Cardiac septum (tissue), 1 donor: ENCODE data around the gene CDC45. TPM values are rescaled to one million over a fixed set of nuclear protein-coding genes. Genes with fewer than 3 reads are reported as not detected.
"Not testable (repeated sequence)": the region's sequence is repeated elsewhere in the genome, so short reads cannot be mapped to it uniquely, and the experiment has no call there.

Experiments used
- DNase-seq: peaks from one replicate; pipeline ENCODE4 v3.0.0-alpha.2; 2020; ENCODE audit warnings: low spot score
- intact Hi-C: fragments of 100-400 bp; cut with DNase I; formaldehyde crosslinking; loops from one replicate; pipeline ENCODE4 v1.14.0; 2022
- long read RNA-seq: library from polyadenylated mRNA; unstranded; transcript quantifications from one replicate; pipeline ENCODE4 v2.0.0, GENCODE V29; 2021
- total RNA-seq: library from RNA; stranded (reverse); fragmentation: NEBNext Ultra II Directional; extraction: Animal tissue kit (Norgen Biotek cat#: 25700); gene quantifications from one replicate; pipeline ENCODE4 v1.2.1, GENCODE V29; 2021
- donor health status: DM: no; HTN: no; CAD: no.

Gene CDC45
- not detected for total RNA-seq
- long read RNA-seq, partial matches to known transcripts: 0 of 1 reads
- long read RNA-seq, other reads (novel, unspliced or antisense): 0 of 1 reads

- DNase-seq: peak; percentile 98
- intact Hi-C loops: loop anchor here (1.0 to 10.0 kb wide), 3 partner anchors 47 to 335 kb away; partner anchors contain the start of genes ESS2 and MRPL40
Measured at GRCh38 chr22:19479355-19480172, at the start of gene CDC45. TSS of gene CDC45 (plus strand) at chr22:19479920. CDS start at chr22:19479969, 49 bp downstream.

GRCh38 chr22:19429950-19430889 lies 49.5 kb upstream of the CDC45 start:
- intact Hi-C loops: loop anchor here (5.0 to 10.0 kb wide), 2 partner anchors 138 to 305 kb away; partner anchors contain the start of genes CLTCL1 and DGCR2
- DNase-seq: no peak

- DNase-seq: peak; percentile 78
- intact Hi-C loops: loop anchor here (5.0 to 10.0 kb wide), 2 partner anchors 139 to 306 kb away; partner anchors contain the start of genes CLTCL1 and DGCR2
Measured at GRCh38 chr22:19430890-19431541, 48.7 kb upstream of the CDC45 start.

GRCh38 chr22:19431649-19432132 lies 48.0 kb upstream of the CDC45 start, which contains the start of gene HIRA:
TSS of gene HIRA (minus strand) at chr22:19431733. CDS start at chr22:19431476, 257 bp downstream.
- DNase-seq: peak; percentile 90
- intact Hi-C loops: loop anchor here (2.0 to 10.0 kb wide), 4 partner anchors 15 to 307 kb away; partner anchors contain the start of genes C22orf39, CDC45, CLTCL1 and DGCR2

DNA sequence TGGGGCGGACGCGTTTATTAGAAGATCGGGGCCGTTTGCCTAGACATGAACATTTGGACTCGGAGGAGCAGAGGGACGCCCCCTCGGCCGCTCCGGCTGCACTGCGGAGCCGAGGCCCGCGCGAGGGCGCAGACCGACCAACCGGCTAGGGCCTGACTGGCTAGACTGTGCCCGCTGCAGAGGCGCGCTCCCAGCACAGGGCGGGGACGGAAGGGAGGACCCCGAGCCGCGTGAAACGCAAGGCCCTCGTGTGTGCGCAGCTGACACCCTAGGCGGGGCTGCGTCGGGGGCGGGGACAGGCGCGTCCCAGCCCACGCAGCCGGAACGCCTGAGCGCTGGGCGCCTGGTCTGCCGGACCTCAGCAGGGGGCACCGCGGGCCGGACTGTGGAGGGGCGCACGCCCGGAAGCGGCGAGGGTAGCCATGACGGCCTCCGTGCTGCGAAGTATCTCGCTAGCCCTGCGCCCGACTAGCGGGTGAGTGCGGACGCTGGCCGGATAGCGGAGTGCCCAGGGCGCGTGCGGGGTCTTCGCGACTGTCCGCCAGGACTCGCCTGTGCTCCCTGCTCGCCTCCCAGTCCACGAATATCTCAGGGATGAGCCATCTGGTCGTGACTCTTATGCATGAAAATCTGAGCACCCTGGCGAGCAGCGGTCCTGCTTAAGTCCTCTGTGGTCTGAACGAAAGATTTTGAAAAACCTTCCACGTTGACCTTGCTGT lies 47.4 kb upstream of the CDC45 start, which contains the start of gene MRPL40:
TSS of gene MRPL40 (plus strand) at position 413 of the 719 bp plus-strand sequence. CDS start at position 423, 10 bp downstream.
- intact Hi-C loops: loop anchor here (2.0 to 10.0 kb wide), 4 partner anchors 15 to 307 kb away; partner anchors contain the start of genes C22orf39, CDC45, CLTCL1 and DGCR2
- DNase-seq: peak; percentile 97

GRCh38 chr22:19434401-19434800 lies 45.3 kb upstream of the CDC45 start:
- intact Hi-C loops: loop anchor here (5.0 to 10.0 kb wide), 2 partner anchors 142 to 310 kb away; partner anchors contain the start of genes CLTCL1 and DGCR2
- no peak for DNase-seq

DNA sequence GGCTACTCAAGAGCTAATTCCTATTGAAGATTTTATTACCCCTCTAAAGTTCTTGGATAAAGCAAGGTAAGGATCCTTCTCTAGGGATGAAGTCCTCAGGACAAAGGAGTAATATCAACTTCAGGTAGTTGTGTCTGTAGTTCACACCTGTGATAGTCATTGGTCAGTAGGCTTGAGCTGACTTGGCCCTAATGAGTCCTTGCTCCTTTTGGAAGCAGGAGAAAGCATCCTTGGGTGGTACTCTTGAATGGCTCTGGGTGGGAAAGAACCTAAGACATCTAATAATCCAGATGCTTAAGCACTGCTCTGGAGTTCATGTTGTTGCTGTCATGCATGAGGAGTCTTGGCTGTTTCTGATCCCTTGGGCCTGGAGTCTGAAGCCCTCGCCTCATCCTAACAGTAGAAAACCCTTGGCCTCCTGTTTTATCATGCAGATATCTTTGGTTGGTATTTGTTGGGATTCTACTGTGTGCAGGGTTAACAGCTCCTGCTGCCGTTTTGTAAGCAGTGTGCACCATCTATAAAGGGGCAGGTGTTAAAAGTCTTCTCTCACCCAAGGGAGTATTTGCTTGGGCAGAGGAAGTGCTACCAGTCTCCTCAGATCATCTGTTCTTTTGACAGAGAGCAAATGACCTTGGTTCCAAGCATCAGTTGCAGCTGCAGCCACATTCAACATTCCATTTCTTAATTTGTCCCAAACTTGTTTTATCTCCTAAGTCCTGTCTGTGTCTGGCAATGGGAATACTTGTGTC lies 44.7 kb upstream of the CDC45 start:
- DNase-seq: no peak
- intact Hi-C loops: loop anchor here (5.0 to 10.0 kb wide), 2 partner anchors 143 to 310 kb away; partner anchors contain the start of genes CLTCL1 and DGCR2

DNA sequence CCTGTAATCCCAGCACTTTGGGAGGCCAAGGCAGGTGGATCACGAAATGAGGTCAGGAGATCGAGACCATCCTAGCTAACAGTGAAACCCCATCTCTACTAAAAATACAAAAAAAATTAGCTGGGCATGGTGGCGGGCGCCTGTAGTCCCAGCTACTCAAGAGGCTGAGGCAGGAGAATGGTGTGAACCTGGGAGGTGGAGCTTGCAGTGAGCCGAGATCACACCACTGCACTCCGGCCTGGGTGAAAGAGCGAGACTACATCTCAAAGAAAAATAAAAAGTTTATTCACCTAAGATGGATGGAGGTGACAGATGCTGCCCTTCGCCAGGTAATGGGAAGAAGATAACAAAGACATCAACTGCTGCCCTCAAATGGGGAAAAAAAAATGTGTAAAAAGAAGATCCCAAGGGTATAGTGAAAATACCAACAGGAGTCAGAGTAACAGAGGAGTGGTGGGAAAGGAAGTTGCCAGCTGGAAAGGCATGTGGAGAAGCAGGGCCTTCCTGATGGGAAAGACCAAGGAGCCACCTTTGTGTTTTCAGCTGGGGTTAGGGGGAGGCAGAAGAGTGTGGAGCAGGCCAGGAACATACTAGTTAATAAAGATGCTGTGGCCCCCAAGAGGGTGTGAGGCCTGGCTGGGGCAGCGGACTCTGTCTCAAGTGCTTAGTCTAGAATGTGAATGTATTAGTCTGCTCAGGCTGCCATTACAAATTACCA lies 43.1 kb upstream of the CDC45 start:
- intact Hi-C loops: loop anchor here (10.0 kb wide), 1 partner anchor 312 kb away; the partner anchor contains the start of gene DGCR2
- DNase-seq: not testable (repeated sequence)

DNA sequence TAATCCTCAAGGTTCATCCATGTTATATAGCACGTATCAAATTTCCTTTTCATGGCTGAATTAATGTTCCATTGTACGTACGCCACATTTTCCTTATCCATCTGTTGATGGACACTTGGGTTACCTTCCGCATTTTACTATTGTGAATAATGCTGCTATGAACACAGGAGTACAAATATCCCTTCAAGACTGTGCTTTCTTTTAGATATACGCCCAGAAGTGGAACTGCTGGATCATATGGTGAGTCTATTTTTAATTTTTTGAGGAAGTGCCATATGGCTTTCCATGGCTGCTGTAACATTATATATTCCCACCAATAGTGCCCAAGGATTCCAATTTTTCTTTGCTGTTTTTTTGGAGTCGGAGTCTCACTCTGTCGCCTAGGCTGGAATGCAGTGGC lies 41.4 kb upstream of the CDC45 start:
- intact Hi-C loops: loop anchor here (10.0 kb wide), 1 partner anchor 313 kb away; the partner anchor contains the start of gene DGCR2
- no peak for DNase-seq

DNA sequence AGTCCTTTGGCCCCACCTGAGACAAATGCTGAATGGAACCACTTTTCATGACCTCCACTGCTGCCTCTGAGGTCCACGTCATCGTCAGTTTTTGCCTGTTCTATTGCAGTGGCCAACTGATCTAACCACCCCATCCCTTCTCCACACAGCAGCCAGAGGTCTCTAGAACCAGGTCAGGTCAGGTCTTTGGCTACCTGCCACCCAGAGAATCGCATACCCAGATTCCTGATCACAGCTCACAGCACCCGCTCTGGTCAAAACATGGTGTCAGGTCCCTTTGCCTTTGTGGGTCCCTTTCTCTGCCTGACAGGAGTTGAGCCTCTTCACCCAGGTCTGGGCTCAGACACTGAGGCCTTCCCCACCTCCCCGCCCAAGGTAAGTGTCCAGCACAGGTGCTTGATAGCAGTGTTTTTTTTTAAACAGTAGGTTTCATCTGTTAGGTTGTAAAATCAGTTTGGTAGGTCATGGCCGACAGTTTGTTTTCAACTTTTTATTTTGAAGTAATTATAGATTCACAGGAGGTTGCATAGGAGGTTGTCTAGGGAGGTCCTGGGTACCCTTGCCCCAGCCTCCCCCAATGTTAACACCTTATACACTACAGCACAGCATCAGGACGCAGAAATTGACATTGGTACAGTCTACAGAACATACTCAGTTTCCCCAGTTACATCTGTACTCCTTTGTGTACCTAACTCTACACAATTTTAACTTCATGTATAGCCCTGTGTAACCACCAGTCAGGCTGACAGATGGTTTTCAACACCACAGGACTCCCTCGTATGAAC lies 39.1 kb upstream of the CDC45 start:
- intact Hi-C loops: no loop called here
- no peak for DNase-seq

DNA sequence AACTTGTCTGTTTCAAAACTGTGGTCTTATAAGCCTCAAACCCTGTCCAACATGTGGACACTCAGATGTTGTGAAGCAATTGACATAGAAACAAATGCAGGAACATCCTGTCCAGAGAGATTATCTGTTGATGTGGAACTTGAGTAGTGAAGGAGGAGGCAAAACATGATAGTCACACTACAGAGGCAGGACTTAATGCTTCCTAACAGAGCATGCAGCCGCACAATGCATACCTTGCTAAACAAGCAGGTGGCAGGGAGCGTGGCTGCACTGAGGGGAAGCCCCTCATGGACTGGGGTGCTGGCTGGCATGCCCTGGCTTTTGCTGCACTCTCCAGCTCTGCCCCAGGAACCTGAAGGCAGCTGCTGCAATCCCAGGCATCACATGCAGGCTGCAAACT lies 37.6 kb upstream of the CDC45 start:
- no peak for DNase-seq
- intact Hi-C loops: no loop called here

- intact Hi-C loops: no loop called here
- no peak for DNase-seq
Measured at GRCh38 chr22:19443544-19444211, 36.0 kb upstream of the CDC45 start.

GRCh38 chr22:19445279-19445982 lies 34.3 kb upstream of the CDC45 start:
- intact Hi-C loops: loop anchor here (5.0 kb wide), 2 partner anchors 153 to 268 kb away; partner anchors contain the start of genes CLTCL1 and SLC25A1
- DNase-seq: not testable (repeated sequence)

GRCh38 chr22:19446603-19447329 lies 33.0 kb upstream of the CDC45 start:
- DNase-seq: no peak
- intact Hi-C loops: loop anchor here (2.0 to 5.0 kb wide), 3 partner anchors 14 to 269 kb away; partner anchors contain the start of genes CLTCL1, MRPL40 and SLC25A1
